HL-60/S4 treated with retinoic acid at 250 ng/mL for 4 days and 3 days (cell line): ENCODE results near the gene WDR6.

ENCODE experiments used
- in situ Hi-C: fragments of 300-500 bp; cut with MboI; formaldehyde crosslinking; loops from 2 replicates; pipeline ENCODE4 v1.7.0; 2022; ENCODE audit warnings: low sequenced_read_pairs

WDR6 gene

GRCh38 chr3:49013113-49013737, 6.0 kb downstream of the WDR6 start:
- in situ Hi-C loops: no loop called here

- in situ Hi-C loops: no loop called here
Observed at GRCh38 chr3:49013738-49014660, 6.8 kb downstream of the WDR6 start.

GRCh38 chr3:49015072-49015471, 7.9 kb downstream of the WDR6 start:
- in situ Hi-C loops: no loop called here

- in situ Hi-C loops: no loop called here
Observed at GRCh38 chr3:49015765-49016164, 8.6 kb downstream of the WDR6 start.

- in situ Hi-C loops: no loop called here
Observed at GRCh38 chr3:49016414-49017228, 9.4 kb downstream of the WDR6 start.

- in situ Hi-C loops: no loop called here
Observed at GRCh38 chr3:49017229-49017970, 10.2 kb downstream of the WDR6 start.

GRCh38 chr3:49017971-49018706, 10.9 kb downstream of the WDR6 start, which contains the start of gene DALRD3:
DALRD3 (minus strand) TSS chr3:49018580; CDS start chr3:49018564, 16 bp downstream.
- in situ Hi-C loops: no loop called here

- in situ Hi-C loops: no loop called here
Observed at GRCh38 chr3:49018707-49019006, 11.5 kb downstream of the WDR6 start.

GRCh38 chr3:49019941-49020329, 12.7 kb downstream of the WDR6 start:
- in situ Hi-C loops: no loop called here

GRCh38 chr3:49020330-49021212, 13.4 kb downstream of the WDR6 start:
- in situ Hi-C loops: no loop called here

- in situ Hi-C loops: no loop called here
Observed at GRCh38 chr3:49021213-49021812, 14.1 kb downstream of the WDR6 start.

- in situ Hi-C loops: no loop called here
Observed at GRCh38 chr3:49021813-49022687, 14.9 kb downstream of the WDR6 start, which contains the start of gene NDUFAF3. NDUFAF3 (plus strand) TSS chr3:49022121; CDS start chr3:49022145, 24 bp downstream.

- in situ Hi-C loops: no loop called here
Observed at GRCh38 chr3:49022688-49023171, 15.5 kb downstream of the WDR6 start.

- in situ Hi-C loops: no loop called here
Observed at GRCh38 chr3:49023775-49024174, 16.6 kb downstream of the WDR6 start.

GRCh38 chr3:49024449-49024848, 17.3 kb downstream of the WDR6 start:
- in situ Hi-C loops: no loop called here

- in situ Hi-C loops: no loop called here
Observed at GRCh38 chr3:49025005-49025792, 18.0 kb downstream of the WDR6 start.
